ES-I3 (cell line): ENCODE results near the gene RHBDF1.

ENCODE experiments used
- H3K36me3 ChIP-seq: 2 replicates; pipeline ENCODE4 v1.6.1; 2013; ENCODE audit warnings: mild to moderate bottlenecking, low read length, control low read depth, moderate library complexity; ENCODE audit not compliant: insufficient read depth
- H3K4me1 ChIP-seq: 2 replicates; pipeline ENCODE4 v1.6.1; 2013; ENCODE audit warnings: mild to moderate bottlenecking, control low read depth, low read length; ENCODE audit not compliant: insufficient read depth
- H3K9ac ChIP-seq: 2 replicates; pipeline ENCODE4 v1.6.1; 2013; ENCODE audit warnings: low read depth, mild to moderate bottlenecking, low read length, moderate library complexity
- H3K9me3 ChIP-seq: 2 replicates; pipeline ENCODE4 v1.6.1; 2013; ENCODE audit warnings: mild to moderate bottlenecking, low read length, moderate library complexity; ENCODE audit not compliant: control insufficient read depth, insufficient read depth

Gene RHBDF1

DNA sequence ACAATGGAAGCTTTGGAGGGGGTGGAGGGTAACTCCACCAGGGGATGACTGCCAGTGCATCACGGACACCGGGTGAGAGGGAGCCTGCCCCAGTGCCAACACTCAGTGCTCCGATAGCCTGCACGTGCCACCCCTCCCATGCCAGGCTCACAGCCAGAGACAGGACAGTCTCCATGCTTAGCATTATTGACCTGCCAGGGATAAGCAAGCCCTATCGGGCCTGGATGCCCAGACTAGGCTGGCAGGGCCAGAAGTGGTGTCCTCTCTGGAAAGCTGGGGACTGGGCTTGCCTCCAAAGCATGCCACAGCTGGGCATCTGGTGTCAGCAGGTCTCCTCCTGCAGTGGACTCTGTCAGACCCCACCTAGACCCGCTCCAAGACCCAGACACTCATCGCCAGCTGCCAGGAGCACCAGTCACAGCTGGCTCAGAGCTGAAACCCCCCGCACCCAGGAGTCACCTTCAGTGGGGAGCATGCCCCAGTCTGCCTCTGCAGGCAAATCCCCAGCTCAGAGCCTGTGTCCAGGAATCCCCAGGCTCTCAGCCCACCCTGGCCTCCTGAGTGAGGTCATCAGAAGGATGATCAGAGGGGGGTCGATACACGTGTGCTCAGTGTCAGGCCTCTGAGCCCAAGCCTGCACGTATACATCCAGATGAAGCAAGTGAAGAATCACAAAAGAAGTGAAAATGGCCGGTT lies 1.8 kb upstream of the RHBDF1 start:
- Histone ChIP-seq H3K9me3 (no peaks in the 10 kb centered on the region), H3K4me1 (peaks cover 46% of the 10 kb centered on the region), H3K9ac (no peak overlapping the region; the same call in 1 of the 2 replicates), H3K36me3 (no peaks in the 10 kb centered on the region)

DNA sequence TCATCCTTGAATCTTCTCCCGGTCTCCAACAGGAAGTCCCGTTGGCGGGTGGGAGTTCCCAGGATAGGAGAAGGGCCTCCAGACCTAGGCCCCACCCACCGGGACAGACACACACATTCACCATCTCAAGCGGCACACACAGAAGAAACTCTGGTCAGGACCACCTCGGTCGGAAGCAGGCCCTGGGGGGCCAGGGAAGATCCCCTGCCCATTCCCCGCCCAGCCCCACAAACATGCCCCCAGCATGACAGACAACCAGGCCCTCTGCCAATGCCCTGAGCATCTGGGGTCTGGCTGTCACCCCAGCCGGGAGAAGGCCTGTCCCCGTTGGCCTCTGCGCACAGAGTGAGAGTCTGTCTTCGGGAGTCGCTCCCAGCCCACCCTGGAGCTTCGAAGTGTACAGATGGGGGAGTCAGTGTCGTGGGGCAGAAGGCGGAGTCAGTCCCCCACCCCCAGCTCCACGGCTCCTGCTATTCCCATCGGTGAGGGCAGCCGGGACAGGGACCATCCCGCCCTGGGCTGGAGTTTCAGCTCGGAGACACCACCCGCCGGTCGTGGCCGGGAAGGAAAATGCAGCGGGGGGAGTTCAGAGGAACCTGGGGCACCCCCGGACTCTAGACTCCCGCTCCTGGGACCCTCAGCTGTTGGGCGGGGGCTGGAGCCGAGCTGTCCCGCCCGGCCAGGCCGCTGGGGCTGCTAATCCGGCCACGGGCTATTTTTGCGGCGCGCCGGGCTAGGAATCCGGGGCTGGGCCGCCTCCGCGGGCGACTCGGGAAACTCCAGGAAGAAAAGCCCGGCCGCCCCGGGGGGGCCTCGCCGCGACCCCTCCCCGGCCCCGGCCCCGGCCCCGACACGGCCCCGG lies 660 bp downstream of the RHBDF1 start:
- Histone ChIP-seq H3K9ac (peak overlapping the region; percentile 74), H3K4me1 (peaks cover 64% of the 10 kb centered on the region), H3K9me3 (no peaks in the 10 kb centered on the region), H3K36me3 (no peaks in the 10 kb centered on the region)

- no peaks in the 10 kb centered on the region for H3K36me3 ChIP-seq
- H3K4me1 ChIP-seq, result peaks cover 58% of the 10 kb centered on the region
- H3K9ac ChIP-seq, result peak overlapping the region; percentile 74
- no peaks in the 10 kb centered on the region for H3K9me3 ChIP-seq
These were observed 1.3 kb downstream of the RHBDF1 start for GRCh38 chr16:71210-71539.

DNA sequence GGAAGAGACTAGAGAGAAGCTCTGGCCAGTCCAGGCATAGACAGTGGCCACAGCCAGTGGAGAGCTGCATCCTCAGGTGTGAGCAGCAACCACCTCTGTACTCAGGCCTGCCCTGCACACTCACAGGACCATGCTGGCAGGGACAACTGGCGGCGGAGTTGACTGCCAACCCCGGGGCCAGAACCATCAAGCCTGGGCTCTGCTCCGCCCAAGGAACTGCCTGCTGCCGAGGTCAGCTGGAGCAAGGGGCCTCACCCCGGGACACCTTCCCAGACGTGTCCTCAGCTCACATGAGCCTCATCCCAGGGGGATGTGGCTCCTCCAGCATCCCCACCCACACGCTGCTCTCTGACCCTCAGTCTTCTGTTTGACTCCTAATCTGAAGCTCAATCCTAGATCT lies 3.2 kb downstream of the RHBDF1 start:
- Histone ChIP-seq H3K4me1 (peaks cover 43% of the 10 kb centered on the region), H3K36me3 (peaks cover 2% of the 10 kb centered on the region), H3K9ac (no peak overlapping the region), H3K9me3 (no peaks in the 10 kb centered on the region)

DNA sequence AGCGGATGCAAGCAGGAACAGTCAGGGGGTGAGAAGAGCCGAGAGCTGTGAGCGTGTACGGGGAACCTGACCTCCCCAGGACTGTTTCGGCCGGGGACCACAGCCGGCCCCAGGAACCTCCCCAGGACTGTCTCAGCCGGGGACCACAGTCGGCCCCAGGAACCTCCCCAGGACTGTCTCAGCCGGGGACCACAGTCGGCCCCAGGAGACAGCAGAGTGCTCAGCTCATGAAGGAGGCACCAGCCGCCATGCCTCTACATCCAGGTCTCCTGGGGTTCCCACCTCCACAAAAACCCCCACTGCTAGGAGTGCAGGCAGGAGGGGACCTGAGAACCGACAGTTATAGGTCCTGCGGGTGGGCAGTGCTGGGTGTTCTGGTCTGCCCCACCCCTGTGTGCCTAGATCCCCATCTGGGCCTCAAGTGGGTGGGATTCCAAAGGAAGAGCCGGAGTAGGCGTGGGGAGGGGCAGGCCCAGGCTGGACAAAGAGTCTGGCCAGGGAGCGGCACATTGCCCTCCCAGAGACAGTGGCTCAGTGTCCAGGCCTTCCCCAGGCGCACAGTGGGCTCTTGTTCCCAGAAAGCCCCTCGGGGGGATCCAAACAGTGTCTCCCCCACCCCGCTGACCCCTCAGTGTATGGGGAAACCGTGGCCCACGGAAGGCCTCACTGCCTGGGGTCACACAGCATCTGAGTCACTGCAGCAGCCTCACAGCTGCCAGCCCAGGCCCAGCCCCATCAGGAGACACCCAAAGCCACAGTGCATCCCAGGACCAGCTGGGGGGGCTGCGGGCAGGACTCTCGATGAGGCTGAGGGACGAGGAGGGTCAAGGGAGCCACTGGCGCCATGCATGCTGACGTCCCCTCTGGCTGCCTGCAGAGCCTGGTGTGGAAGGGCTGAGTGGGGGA lies 4.3 kb downstream of the RHBDF1 start:
- peaks cover 6% of the 10 kb centered on the region for H3K36me3 ChIP-seq
- peaks cover 33% of the 10 kb centered on the region for H3K4me1 ChIP-seq
- no peak overlapping the region for H3K9ac ChIP-seq
- H3K9me3 ChIP-seq, result no peaks in the 10 kb centered on the region

DNA sequence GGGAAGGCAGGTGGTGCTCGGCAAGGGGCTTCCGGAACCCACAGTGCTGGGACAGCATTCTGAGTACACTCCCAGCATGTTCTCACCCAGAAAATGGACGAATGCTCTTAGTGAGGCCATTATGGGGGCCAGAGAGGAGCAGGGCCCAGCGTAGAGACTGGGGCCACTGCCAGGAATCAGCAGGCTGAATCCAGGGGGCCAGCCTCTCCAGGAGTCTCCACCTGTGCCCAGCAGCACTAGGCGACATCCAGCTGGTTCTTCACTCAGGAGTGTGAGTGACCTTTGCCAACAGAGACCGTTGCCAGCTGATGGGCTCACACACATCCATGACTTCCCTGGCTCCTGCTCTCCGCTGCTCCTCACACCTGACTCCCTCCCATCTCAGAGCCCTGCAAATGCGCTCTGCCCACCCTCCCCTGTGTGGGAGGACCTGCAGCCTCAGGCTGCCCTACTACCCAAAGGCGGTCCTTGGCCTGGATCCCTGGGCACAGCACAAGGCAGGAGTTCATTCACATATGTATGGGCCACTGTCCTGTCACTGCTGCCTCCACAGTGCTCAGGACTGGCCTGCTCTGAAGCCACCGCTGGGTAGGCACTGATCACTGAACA lies 5.1 kb downstream of the RHBDF1 start:
- H3K9ac ChIP-seq, result no peak overlapping the region
- H3K9me3 ChIP-seq, result no peaks in the 10 kb centered on the region
- peaks cover 29% of the 10 kb centered on the region for H3K4me1 ChIP-seq
- peaks cover 6% of the 10 kb centered on the region for H3K36me3 ChIP-seq

GRCh38 chr16:66309-67182 lies 5.9 kb downstream of the RHBDF1 start:
- H3K9ac ChIP-seq, result no peak overlapping the region
- H3K36me3 ChIP-seq, result peaks cover 6% of the 10 kb centered on the region
- no peaks in the 10 kb centered on the region for H3K9me3 ChIP-seq
- H3K4me1 ChIP-seq, result peaks cover 29% of the 10 kb centered on the region

GRCh38 chr16:65745-66144 lies 6.7 kb downstream of the RHBDF1 start:
- Histone ChIP-seq H3K9me3 (no peaks in the 10 kb centered on the region), H3K36me3 (peaks cover 6% of the 10 kb centered on the region), H3K9ac (no peak overlapping the region), H3K4me1 (peaks cover 29% of the 10 kb centered on the region)

GRCh38 chr16:64914-65255 lies 7.5 kb downstream of the RHBDF1 start:
- no peaks in the 10 kb centered on the region for H3K9me3 ChIP-seq
- no peak overlapping the region for H3K9ac ChIP-seq
- H3K4me1 ChIP-seq, result peaks cover 29% of the 10 kb centered on the region
- peaks cover 9% of the 10 kb centered on the region for H3K36me3 ChIP-seq

DNA sequence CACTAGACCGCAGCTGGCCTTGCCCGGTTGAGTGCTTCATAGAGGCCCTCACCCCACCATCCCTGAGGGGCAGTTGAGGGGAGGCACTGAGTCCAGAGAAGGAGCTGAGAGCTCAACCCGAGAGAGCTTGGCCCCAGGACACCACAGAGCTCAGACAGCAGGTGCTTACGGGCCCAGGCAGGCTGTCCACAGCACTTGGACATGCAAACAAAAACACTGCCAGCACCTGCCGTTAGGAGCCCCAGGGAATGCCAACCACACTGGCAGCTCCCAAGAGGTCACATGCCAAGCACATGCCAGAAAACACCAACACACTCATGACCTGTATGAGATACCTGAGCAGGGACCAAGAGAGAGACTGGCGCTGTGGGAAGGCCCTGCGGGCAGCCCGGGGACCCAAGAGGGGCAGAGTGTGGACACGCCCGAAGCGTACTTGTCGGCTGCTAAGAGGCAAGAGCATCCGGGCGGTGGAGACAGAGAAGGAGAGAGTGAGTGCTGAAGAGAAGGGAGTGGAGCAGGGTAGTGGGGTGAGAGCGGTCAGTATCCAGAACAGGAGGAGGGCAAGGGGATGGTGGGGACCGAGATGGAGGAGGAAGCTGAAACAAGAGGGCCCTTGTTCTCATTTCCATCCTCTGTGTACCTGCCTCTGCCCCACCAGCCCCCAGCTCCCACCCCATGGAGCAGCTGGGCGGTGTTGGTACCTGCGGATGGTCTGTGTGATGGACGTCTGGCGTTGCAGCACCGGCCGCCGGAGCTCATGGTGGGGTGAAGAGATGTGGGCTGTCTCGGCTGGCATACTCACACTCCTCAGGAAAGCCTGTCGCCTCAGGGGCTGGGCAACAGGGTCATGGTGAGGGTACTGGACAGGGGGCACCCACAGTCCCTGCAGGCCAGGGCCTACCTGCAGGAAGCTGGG lies 8.2 kb downstream of the RHBDF1 start:
- Histone ChIP-seq H3K4me1 (peaks cover 25% of the 10 kb centered on the region), H3K9ac (no peak overlapping the region), H3K9me3 (no peaks in the 10 kb centered on the region), H3K36me3 (peaks cover 9% of the 10 kb centered on the region)

GRCh38 chr16:63466-63865 lies 9.0 kb downstream of the RHBDF1 start:
- no peak overlapping the region for H3K9ac ChIP-seq
- H3K36me3 ChIP-seq, result peaks cover 9% of the 10 kb centered on the region
- no peaks in the 10 kb centered on the region for H3K9me3 ChIP-seq

DNA sequence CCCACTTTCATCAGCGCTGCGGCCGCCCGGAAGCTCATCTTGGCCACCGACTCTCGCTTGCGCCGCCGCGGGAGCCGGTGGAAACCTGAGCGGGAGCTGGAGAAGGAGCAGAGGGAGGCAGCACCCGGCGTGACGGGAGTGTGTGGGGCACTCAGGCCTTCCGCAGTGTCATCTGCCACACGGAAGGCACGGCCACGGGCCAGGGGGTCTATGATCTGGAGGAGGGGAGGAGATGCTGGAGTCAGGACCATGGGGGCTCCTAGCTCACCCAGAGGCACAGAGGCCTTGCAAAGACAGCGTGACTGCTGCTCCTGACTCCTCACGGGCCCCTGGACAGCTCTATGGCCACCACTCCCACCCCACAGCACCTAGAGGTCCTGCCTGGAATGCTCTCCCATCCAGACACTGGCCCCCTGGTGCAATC lies 9.5 kb downstream of the RHBDF1 start:
- peaks cover 14% of the 10 kb centered on the region for H3K4me1 ChIP-seq
- H3K9ac ChIP-seq, result no peak overlapping the region
- peaks cover 9% of the 10 kb centered on the region for H3K36me3 ChIP-seq
- H3K9me3 ChIP-seq, result no peaks in the 10 kb centered on the region

More at GRCh38 chr16:63466-63865, 9.0 kb downstream of the RHBDF1 start:
- peaks cover 17% of the 10 kb centered on the region for H3K4me1 ChIP-seq
